HG03064 (cell line): ENCODE data around the gene TBL1X.
"Not testable (repeated sequence)": the region's sequence is repeated elsewhere in the genome, so short reads cannot be mapped to it uniquely, and the experiment has no call there.

Experiments
- ATAC-seq: cut with Tn5 transposase; IDR thresholded peaks from one replicate; pipeline ENCODE4 v1.9.1; 2021; ENCODE audit warnings: low read depth; ENCODE audit not compliant: unreplicated experiment

Gene TBL1X

GRCh38 chrX:9738151-9738550, 273.3 kb downstream of the TBL1X start:
- ATAC-seq: no peak

DNA sequence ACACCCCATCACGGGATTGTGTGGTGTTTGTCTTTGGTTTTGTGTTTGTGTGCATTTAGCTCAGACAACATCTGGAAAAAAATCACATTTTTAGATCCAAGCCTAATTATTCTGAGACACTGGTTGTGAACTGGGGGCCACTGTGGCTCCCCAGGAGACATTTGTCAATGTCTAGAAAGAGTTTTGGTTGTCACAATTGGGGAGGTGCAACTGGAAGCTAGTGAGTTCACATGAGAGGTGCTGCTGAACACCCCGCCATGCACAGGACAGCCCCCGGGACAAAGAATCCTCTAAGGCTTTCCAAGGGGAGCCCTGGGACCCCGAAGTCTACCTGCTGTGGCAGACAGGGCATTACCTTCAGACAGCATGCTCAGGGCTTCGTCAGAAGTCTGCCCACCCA, 274.3 kb downstream of the TBL1X start:
- ATAC-seq: no peak

- no peak for ATAC-seq
Observed at GRCh38 chrX:9745417-9746115, 280.7 kb downstream of the TBL1X start.

DNA sequence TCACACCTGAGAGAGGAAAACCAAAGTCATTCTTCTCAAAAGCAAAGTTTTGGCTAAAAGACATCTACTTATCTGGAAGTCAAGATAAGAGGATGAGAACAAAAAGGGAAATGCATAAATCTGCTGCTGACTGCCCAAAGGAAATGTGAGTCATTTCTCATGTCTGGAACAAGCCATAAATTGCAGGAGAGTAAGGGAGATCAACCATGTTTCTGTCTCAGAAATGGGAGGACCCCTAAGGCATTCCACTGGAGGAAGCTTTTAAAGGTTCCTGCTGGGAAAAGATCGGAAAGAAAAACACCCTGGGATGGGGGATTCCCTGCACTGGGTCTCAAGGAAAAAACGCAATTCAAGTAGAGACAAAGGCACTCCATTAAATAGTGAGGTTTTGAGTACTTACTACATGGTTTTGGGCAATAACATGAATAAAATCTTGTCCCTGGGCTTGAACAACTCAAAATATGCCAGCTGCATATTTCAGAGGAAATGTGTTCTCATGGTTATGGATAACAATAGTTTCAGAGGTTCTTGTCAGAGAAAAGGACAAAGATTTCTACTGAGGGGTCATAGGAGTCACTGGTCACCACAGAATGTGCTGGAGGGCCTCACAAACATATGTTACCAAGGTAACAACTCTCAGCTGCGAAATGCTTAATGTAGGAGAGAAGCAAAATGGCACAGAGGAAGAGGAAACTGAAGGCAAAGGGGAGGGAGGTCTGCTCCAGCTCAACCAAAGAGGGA, 281.5 kb downstream of the TBL1X start:
- no peak for ATAC-seq

DNA sequence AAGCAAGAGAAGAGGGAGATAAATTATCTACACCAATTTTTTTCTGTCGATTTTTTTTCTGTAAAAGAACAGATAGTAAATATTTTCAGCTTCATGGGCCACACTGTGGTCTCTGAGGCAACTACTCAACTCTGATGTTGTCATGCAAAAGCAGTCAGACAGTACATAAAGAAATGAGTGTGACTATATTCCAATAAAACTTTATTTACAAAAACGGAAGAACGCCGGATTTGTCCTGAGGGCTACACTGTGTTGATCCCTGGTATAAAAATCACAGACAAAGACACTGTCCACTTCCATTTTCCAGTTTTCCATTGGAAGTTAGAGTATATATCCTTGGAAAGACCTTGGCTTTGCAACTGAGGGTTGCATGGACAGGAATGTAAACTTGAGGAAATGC, 282.8 kb downstream of the TBL1X start:
- no peak for ATAC-seq

DNA sequence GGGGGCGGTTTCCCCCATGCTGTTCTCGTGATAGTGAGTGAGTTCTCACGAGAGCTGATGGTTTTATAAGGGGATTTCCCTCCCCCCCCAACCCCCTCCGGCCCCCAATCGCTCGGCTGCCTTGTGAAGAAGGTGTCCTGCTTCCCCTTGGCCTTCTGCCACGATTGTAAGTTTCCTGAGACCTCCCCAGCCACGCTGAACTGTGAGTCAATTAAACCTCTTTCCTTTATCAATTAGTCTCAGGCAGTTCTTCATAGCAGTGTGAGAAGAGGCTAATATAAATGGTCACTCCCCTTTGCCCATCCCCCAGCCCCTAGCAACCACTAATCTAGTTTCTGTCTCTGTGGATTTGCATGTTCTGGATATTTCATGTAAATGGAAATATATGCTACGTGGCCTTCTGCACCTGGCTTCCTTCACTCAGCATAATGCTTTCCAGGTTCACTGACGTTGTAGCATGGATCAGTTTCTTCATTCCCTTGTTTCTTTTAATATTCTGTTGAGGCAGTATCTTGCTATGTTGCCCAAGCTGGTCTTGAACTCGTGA, 284.4 kb downstream of the TBL1X start:
- no peak for ATAC-seq

- no peak for ATAC-seq
Observed at GRCh38 chrX:9757366-9757765, 292.5 kb downstream of the TBL1X start.

DNA sequence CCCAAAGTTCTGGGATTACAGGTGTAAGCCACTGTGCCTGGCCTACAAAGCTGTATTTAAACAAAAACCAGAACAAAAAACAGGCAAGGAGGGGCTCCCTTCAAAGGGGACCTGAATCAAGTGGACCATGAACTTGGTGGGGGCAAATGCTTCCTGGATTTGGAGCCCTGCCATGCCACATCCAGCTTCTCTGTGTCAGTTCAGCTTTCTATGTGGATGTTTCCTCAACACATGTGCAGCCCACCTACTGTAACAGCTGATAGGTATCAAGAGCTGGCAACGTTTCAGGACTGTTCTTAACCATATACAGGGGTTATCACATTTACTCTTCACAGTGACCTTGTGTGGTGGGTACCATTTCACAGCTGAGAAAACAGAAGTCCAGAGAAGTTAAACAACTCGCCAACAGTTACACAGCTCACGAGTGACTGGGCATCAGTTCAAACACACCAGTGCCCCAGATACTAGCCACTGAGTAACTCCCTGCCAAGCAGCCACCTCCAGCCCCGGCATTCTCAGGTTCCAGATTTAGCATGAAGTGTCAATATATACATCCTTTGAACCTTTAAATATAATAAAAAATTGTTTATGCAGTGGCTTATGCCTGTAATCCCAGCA, 293.3 kb downstream of the TBL1X start:
- no peak for ATAC-seq

DNA sequence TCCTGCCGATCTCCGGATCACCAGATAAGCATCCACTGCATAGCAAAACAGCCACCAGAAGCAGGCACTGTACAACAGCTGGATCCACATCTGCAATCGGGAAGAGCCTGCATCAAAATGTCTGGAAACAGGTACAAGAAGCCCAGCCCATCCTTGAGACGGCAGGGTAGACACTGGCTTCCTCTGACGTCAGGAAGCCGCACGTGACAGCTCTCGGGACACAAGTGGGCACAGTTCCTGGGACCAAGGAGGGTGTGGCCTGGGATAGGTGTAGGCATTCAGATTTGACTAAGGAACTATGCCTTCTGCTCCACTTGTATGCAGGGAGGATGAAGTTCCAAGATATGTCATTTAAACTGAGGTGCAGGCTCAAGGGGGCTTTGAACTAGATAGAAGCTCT, 294.5 kb downstream of the TBL1X start:
- ATAC-seq: no peak

GRCh38 chrX:9765072-9765736, 300.3 kb downstream of the TBL1X start:
- no peak for ATAC-seq

- no peak for ATAC-seq
Observed at GRCh38 chrX:9765737-9766097, 300.9 kb downstream of the TBL1X start, which contains the start of gene GPR143. Gene GPR143, minus strand, starts transcription at chrX:9765847. Its CDS starts 30 bp downstream, at chrX:9765817.

DNA sequence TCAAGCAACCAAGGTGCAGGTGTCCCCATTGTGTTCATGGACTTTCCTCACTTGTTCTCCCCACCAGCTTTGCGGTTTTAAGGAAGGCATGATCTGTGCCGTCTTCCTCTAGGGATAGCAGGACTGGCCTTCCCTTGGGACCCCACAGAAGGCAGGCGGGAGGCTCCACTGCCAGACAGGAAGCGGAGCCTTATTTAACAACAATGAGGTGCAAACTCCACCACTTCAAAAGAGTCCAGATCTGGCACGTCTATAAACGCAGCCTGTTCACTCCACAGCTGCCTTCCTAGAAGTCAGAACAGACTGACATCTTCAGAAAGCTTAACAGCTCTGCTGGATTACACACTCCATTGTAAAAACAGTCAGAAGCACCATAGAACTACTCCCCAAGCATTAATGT, 302.5 kb downstream of the TBL1X start:
- no peak for ATAC-seq

- not testable (repeated sequence) for ATAC-seq
Observed at GRCh38 chrX:9768321-9768839, 303.5 kb downstream of the TBL1X start.

DNA sequence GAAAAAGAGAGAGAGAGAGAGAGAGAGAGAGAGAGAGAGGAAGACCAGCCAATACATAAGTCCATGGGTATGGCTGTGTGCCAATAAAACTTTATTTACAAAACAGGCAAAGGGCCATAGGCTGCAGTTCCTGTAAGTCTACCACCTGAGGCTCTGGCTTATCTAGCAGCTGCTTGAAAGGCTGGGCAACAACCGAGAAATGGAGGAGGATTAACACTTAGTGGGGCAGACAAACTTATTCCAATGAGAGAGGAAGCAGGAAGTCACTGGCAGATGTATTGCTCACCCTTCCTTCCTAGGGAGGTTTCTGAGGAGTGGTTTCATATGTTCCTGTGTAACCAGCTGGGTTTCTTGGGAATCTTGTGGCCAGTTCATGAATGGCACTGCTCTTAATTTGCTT, 305.5 kb downstream of the TBL1X start:
- no peak for ATAC-seq

GRCh38 chrX:9772943-9773342, 308.1 kb downstream of the TBL1X start:
- ATAC-seq: no peak

DNA sequence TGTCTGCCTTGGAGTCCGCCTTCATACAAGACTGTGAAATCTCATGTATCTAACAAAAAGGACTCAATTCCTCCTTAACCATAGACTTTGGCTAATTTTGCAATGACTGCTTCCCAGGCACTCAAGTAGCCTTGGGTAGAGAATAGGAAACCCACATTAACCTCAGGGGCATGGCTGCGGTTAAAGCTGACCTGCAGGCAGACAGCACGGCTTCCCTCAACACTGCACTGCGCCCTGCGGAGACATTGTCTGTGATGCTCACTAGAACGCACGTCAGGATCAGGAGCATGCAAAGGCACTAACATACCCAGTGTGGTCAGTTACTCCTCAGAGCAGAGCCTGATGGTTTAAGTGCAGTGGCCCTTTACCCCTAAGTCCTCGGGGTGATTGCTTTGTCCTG, 311.1 kb downstream of the TBL1X start:
- no peak for ATAC-seq

- no peak for ATAC-seq
Observed at GRCh38 chrX:9781941-9782340, 317.1 kb downstream of the TBL1X start.

DNA sequence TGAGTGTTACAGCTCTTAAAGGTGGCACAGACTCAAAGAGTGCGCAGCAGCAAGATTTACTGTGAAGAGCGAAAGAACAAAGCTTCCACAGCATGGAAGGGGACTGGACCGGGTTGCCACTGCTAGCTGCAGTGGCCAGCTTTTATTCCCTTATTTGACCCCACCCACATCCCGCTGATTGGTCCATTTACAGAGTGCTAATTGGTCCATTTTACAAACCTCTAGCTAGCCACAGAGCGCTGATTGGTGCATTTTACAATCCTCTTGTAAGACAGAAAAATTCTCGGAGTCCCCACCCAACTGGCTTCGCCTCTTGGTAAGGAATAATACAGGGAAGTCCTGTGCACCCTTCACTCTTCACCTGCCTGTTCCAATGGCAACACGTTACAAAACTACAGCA, 319.5 kb downstream of the TBL1X start:
- ATAC-seq: no peak

DNA sequence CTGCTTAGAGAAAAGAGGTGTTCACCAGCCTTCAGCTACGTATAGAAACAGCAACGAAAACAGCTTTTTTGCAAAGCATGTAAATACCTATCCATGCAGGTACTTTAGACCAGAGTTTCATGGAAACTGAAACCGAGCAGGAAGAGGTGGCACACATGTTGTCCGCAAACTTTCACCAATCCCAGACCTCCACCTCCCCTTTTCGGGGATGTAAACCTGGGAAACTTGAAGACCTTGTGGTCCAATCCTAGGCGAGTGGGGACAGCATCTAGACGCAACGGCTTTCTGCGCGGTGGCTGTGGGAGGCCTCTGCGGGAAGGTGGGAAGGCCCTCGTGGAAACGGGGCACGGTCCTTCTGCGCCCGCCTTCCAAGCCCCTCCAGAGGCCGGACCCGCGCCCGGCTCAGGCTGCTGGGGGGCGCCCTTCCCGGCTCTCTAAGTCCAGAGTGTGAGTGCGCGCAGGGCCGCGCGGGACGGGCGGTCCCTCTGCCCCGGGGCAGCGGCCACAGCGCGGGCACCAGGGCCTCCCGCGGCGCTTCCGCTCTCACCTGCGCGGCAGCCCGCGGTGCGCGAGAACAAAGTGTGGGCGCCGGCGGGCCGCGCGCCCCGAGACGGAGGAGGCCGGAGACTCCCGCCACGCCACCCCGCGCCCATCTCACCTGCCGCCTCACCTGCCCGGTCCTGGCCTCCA, 320.5 kb downstream of the TBL1X start:
- no peak for ATAC-seq
